SJCRH30 (cell line): ENCODE data around the gene DUSP18. TPM values are rescaled to one million over a fixed set of nuclear protein-coding genes. Genes with fewer than 3 reads are reported as not detected.

ENCODE experiments used
- total RNA-seq: library from RNA; depleted of rRNA; stranded (reverse); fragments of >200 nt; shearing (Covaris generic); gene quantifications from 2 replicates; pipeline ENCODE4 v1.2.3, GENCODE V29; 2014; rRNA removed

Gene DUSP18
- total RNA-seq, 1 experiment from 2014 or later: 1.7 TPM

Other genes with a start within 250 kb of the DUSP18 start
- 19.6 and 25.5 TPM in 2 replicates for gene MTFP1, start 242.1 kb downstream of the DUSP18 start, total RNA-seq
- not detected in 2 replicates for gene SEC14L3, start 195.9 kb downstream of the DUSP18 start, total RNA-seq
- gene SEC14L4, start 162.2 kb downstream of the DUSP18 start, total RNA-seq: not detected in 2 replicates
- gene SEC14L6, start 121.1 kb downstream of the DUSP18 start, total RNA-seq: not detected in 2 replicates
- gene GAL3ST1, start 93.2 kb downstream of the DUSP18 start, total RNA-seq: not detected in 2 replicates
- 65.6 and 73.8 TPM in 2 replicates for gene PES1, start 76.0 kb downstream of the DUSP18 start, total RNA-seq
- gene TCN2, start 60.7 kb downstream of the DUSP18 start, total RNA-seq: 0.53 and 0.85 TPM in 2 replicates
- 1.0 and 1.1 TPM in 2 replicates for gene SLC35E4, start 32.1 kb downstream of the DUSP18 start, total RNA-seq
- gene OSBP2, start 27.0 kb upstream of the DUSP18 start, total RNA-seq: not detected in 2 replicates